T-cell (primary cell): ENCODE measurements around the gene MYO5C. TPM values are rescaled to one million over a fixed set of nuclear protein-coding genes. Genes with fewer than 3 reads are reported as not detected.

Experiments used
- ATAC-seq, 4 experiments: fragments of 200-7000 bp in 3 of 4; fragments of 150-1000 bp in 1 of 4; cut with Tn5 transposase; replicated peaks in 1 of 4; 1 replicate in 3 of 4; 2 replicates in 1 of 4; pipeline ENCODE4 v1.10.0; 2021; ENCODE audit warnings: moderate library complexity in 3 of 4, mild to moderate bottlenecking in 2 of 4, moderate number of reproducible peaks in 1 of 4
- CTCF ChIA-PET, 2 donors: fragments of 300-600 bp; sonication (Branson Sonifier 250); formaldehyde crosslinking; loops; one replicate each; lab custom pipeline; 2022; ENCODE audit warnings: antibody characterized with exemption in 2 of 2; lab: Charles Lee
- POLR2A ChIA-PET, 2 donors: fragments of 300-600 bp; sonication (Branson Sonifier 250); formaldehyde crosslinking; loops; one replicate each; lab custom pipeline; 2022; ENCODE audit warnings: antibody characterized with exemption in 2 of 2; lab: Charles Lee
- DNase-seq, 35 experiments: peaks; one replicate each; pipeline versions ENCODE4 v3.0.0 to v3.0.0-alpha.2; 2013 to 2023
- H3K27ac ChIP-seq: one replicate; pipeline ENCODE4 v1.5.1; 2013; ENCODE audit warnings: low read length
- H3K27me3 ChIP-seq, 2 experiments: replicated peaks in 1 of 2; 1 replicate in 1 of 2; 2 replicates in 1 of 2; pipeline versions ENCODE4 v1.6.1 to v1.7.0; 2013; ENCODE audit warnings: low read length in 1 of 2, mixed read lengths in 1 of 2; ENCODE audit not compliant: control insufficient read depth in 2 of 2, insufficient read depth in 2 of 2; ENCODE audit errors: extremely low read depth in 1 of 2
- H3K36me3 ChIP-seq, 2 donors: 1 replicate in 1 of 2; 2 replicates in 1 of 2; pipeline versions ENCODE4 v1.6.1 to v1.7.0; 2013; ENCODE audit warnings: low read length in 1 of 2; ENCODE audit not compliant: control insufficient read depth in 2 of 2, insufficient read depth in 1 of 2; ENCODE audit errors: extremely low read depth in 1 of 2
- H3K4me1 ChIP-seq, 2 experiments: 1 replicate in 1 of 2; 2 replicates in 1 of 2; pipeline versions ENCODE4 v1.6.1 to v1.7.0; 2013; ENCODE audit warnings: low read length in 2 of 2, mixed read lengths in 1 of 2; ENCODE audit not compliant: insufficient read depth in 2 of 2, control insufficient read depth in 1 of 2; ENCODE audit errors: extremely low read depth in 1 of 2
- H3K4me3 ChIP-seq, 2 donors: 1 replicate in 1 of 2; 2 replicates in 1 of 2; pipeline versions ENCODE4 v1.5.1 to v1.7.0; 2013; ENCODE audit warnings: mild to moderate bottlenecking in 2 of 2, low read length in 1 of 2, moderate library complexity in 1 of 2; ENCODE audit not compliant: control insufficient read depth in 1 of 2; ENCODE audit errors: extremely low read depth in 1 of 2
- H3K9me3 ChIP-seq: 2 replicates; pipeline ENCODE4 v1.7.0; 2013
- H3K27ac Mint-ChIP-seq, 2 donors: one replicate each; pipeline ENCODE4 v1.8.0; 2020 to 2021; ENCODE audit warnings: mild to moderate bottlenecking in 2 of 2, mixed read lengths in 2 of 2
- H3K27me3 Mint-ChIP-seq, 2 donors: one replicate each; pipeline ENCODE4 v1.8.0; 2021 to 2022; ENCODE audit warnings: mixed read lengths in 2 of 2
- H3K36me3 Mint-ChIP-seq: one replicate; pipeline ENCODE4 v1.8.0; 2021; ENCODE audit warnings: mixed read lengths
- H3K4me1 Mint-ChIP-seq, 3 donors: one replicate each; pipeline ENCODE4 v1.8.0; 2020 to 2022; ENCODE audit warnings: mixed read lengths in 3 of 3, mild to moderate bottlenecking in 1 of 3
- H3K4me3 Mint-ChIP-seq, 3 donors: one replicate each; pipeline ENCODE4 v1.8.0; 2020 to 2022; ENCODE audit warnings: mild to moderate bottlenecking in 3 of 3, mixed read lengths in 3 of 3, moderate library complexity in 3 of 3
- H3K9me3 Mint-ChIP-seq, 3 donors: one replicate each; pipeline ENCODE4 v1.8.0; 2020 to 2022; ENCODE audit warnings: mixed read lengths in 3 of 3
- WGBS: methylation state at CpG from one replicate; pipeline ENCODE4 v1.1.5; 2013; ENCODE audit warnings: missing lambda C conversion rate; ENCODE audit not compliant: insufficient coverage; 5-methylcytosine and 5-hydroxymethylcytosine counted together
- total RNA-seq, 35 experiments: library from RNA in 6 of 35; stranded (reverse) in 6 of 35; fragments of 120-200 nt in 1 of 35; gene quantifications; one replicate each; pipeline versions ENCODE4 v1.2.1 to v1.2.4 and lab custom pipeline; 2013 to 2026

Gene MYO5C
- total RNA-seq, 5 donors from 2014 or later (not counting 1 experiment from before 2014, with no cell fraction given): 0.33 to 0.73 (median 0.53) TPM

- Histone ChIP-seq H3K27ac (no peak overlapping the region), H3K36me3 (no peaks in the 10 kb centered on the region), H3K4me1 (no peaks in the 10 kb centered on the region), H3K9me3 (no peaks in the 10 kb centered on the region), H3K4me3 (no peak overlapping the region), H3K27me3 (no peaks in the 10 kb centered on the region)
- ATAC-seq (no peak), DNase-seq (no peak)
- ChIA-PET CTCF (interaction anchor here in 1 of 2 donors (0.6 kb wide), 1 partner anchor 326 kb away, joined by 6 read pairs; no protein-coding TSS in a partner anchor), POLR2A (no interaction called here)
- H3K27me3 Mint-ChIP-seq: no peaks in the 10 kb centered on the region
- H3K4me3 Mint-ChIP-seq: no peak overlapping the region
- H3K27ac Mint-ChIP-seq: no peak overlapping the region
- H3K4me1 Mint-ChIP-seq: no peaks in the 10 kb centered on the region
- no CpG with 5 or more reads among the region's 3 CpGs for WGBS
- no peaks in the 10 kb centered on the region for H3K9me3 Mint-ChIP-seq
- no peaks in the 10 kb centered on the region for H3K36me3 Mint-ChIP-seq
Measured at GRCh38 chr15:52196891-52197290, 98.7 kb downstream of the MYO5C start.

- Mint-ChIP-seq H3K4me3 (no peak overlapping the region), H3K4me1 (no peaks in the 10 kb centered on the region), H3K27ac (no peak overlapping the region), H3K9me3 (no peaks in the 10 kb centered on the region), H3K36me3 (no peaks in the 10 kb centered on the region), H3K27me3 (no peaks in the 10 kb centered on the region)
- ChIA-PET POLR2A (interaction anchor here in 1 of 2 donors (0.6 kb wide), 1 partner anchor 17 kb away, joined by 5 read pairs; no protein-coding TSS in a partner anchor), CTCF (interaction anchor here in 1 of 2 donors (1.0 to 1.3 kb wide), 2 partner anchors 15 kb away, joined by 3 to 6 read pairs; no protein-coding TSS in a partner anchor)
- H3K27ac ChIP-seq: no peak overlapping the region
- ATAC-seq: no peak
- H3K27me3 ChIP-seq: no peaks in the 10 kb centered on the region
- H3K4me1 ChIP-seq: no peaks in the 10 kb centered on the region
- no peak for DNase-seq
- WGBS: no CpG with 5 or more reads among the region's 1 CpG
- no peaks in the 10 kb centered on the region for H3K36me3 ChIP-seq
- no peak overlapping the region for H3K4me3 ChIP-seq
- H3K9me3 ChIP-seq: no peaks in the 10 kb centered on the region
Measured at GRCh38 chr15:52193791-52194190, 101.8 kb downstream of the MYO5C start.

GRCh38 chr15:52193321-52193720, 102.3 kb downstream of the MYO5C start:
- Mint-ChIP-seq H3K27me3 (no peaks in the 10 kb centered on the region), H3K4me3 (no peak overlapping the region), H3K4me1 (no peaks in the 10 kb centered on the region), H3K27ac (no peak overlapping the region), H3K36me3 (no peaks in the 10 kb centered on the region), H3K9me3 (no peaks in the 10 kb centered on the region)
- Histone ChIP-seq H3K27me3 (no peaks in the 10 kb centered on the region), H3K27ac (no peak overlapping the region), H3K4me1 (no peaks in the 10 kb centered on the region), H3K36me3 (no peaks in the 10 kb centered on the region), H3K9me3 (no peaks in the 10 kb centered on the region), H3K4me3 (no peak overlapping the region)
- ChIA-PET POLR2A (no interaction called here), CTCF (interaction anchor here in 1 of 2 donors (1.0 kb wide), 1 partner anchor 15 kb away, joined by 3 read pairs; no protein-coding TSS in a partner anchor)
- no peak for DNase-seq
- no peak for ATAC-seq
- 67% methylated on average over 1 of the region's 4 CpGs for WGBS

DNA sequence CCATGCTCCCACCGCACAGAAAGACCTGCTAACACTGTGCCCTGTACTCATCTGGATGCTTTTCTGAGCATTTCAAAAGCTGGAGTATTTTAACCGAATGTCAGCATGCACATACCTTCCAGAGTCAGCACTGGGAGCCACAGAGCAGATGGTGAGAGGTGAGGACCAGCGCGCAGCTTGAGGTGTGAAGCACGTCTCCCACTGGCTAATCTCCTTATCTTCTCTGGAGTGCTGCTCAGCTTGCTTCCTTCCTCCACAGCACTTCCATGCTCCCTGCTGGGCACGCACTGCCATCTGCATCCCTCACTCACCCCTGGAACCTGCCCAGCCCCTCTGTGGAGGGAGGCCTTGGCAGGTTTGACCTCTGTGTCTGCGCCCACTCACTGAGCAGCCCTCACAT, 104.4 kb downstream of the MYO5C start, which contains the start of gene GNB5:
Gene GNB5 (minus strand): TSS at position 186 of the 400 bp plus-strand sequence. CDS start 6,716 bp downstream, outside the sequence.
- 77% methylated on average over 4 of the region's 7 CpGs for WGBS
- DNase-seq: no peak
- POLR2A ChIA-PET: interaction anchor here in 1 of 2 donors (0.5 kb wide), 1 partner anchor 170 kb away, joined by 3 read pairs; no protein-coding TSS in a partner anchor
- Histone ChIP-seq H3K27ac (no peak within 1 kb of the TSS), H3K36me3 (no peaks in the 10 kb centered on the region), H3K4me1 (no peaks in the 10 kb centered on the region), H3K27me3 (no peaks in the 10 kb centered on the region), H3K9me3 (no peaks in the 10 kb centered on the region), H3K4me3 (no peak within 1 kb of the TSS)
- Mint-ChIP-seq H3K4me3 (no peak within 1 kb of the TSS), H3K4me1 (no peaks in the 10 kb centered on the region), H3K36me3 (no peaks in the 10 kb centered on the region), H3K9me3 (no peaks in the 10 kb centered on the region), H3K27ac (no peak within 1 kb of the TSS), H3K27me3 (no peaks in the 10 kb centered on the region)
- no peak for ATAC-seq
- CTCF ChIA-PET: interaction anchor here in 1 of 2 donors (0.6 kb wide), 1 partner anchor 23 kb away, joined by 5 read pairs; no protein-coding TSS in a partner anchor

DNA sequence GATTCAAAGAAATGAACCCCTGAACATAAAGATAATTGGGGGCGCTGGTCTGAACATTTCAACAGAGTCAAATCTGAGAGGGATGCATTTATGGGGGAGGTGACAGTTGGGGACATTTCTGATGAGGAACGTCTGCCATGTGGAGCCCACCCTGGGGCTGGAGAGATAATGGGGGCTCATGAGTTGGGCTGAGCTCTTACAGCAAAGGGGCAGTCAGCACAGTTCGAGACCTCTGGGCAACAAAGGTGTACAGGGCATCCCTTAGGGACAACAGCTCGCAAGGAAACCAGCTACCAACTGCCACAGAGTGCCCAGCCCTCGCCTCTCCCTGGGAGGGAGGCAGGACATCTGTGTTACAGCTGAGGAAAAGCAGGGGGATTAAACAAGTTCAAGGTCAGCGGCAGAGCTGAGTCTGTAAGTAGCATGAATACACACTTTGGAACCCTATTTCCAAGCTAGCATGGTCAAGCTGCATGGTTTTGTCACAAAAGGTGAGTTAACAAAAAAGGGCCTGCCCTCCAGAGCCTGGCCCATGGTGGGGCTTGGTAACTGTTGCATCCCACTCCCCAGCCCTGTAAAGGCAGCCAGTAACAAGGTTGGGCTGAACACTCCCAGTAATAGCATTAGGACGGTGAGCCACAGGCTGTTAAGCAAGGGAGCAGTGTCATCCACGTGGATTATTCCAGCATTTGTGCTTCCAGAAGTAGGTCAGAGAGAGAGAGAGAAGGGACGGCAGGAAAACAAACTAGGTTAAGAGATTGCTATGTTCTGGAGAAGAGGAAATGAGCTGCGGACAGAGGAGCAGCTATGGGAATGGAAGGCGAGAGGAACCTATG, 108.7 kb downstream of the MYO5C start:
- H3K4me1 ChIP-seq: no peaks in the 10 kb centered on the region
- WGBS: 85% methylated on average over 8 of the region's 11 CpGs
- peaks cover 0 to 5% (median 5%) of the 10 kb centered on the region in 3 donors for H3K4me1 Mint-ChIP-seq
- no peak for DNase-seq
- CTCF ChIA-PET: interaction anchor here in 1 of 2 donors (0.6 kb wide), 1 partner anchor 1927 kb away, joined by 5 read pairs; no protein-coding TSS in a partner anchor
- no peak overlapping the region for H3K27ac ChIP-seq
- POLR2A ChIA-PET: no interaction called here
- H3K27me3 Mint-ChIP-seq: no peaks in the 10 kb centered on the region
- no peak overlapping the region for H3K27ac Mint-ChIP-seq
- H3K27me3 ChIP-seq: no peaks in the 10 kb centered on the region
- no peak for ATAC-seq
- H3K9me3 Mint-ChIP-seq: no peaks in the 10 kb centered on the region
- no peak overlapping the region for H3K4me3 Mint-ChIP-seq
- no peaks in the 10 kb centered on the region for H3K9me3 ChIP-seq
- no peaks in the 10 kb centered on the region for H3K36me3 Mint-ChIP-seq
- no peak overlapping the region for H3K4me3 ChIP-seq
- H3K36me3 ChIP-seq: no peaks in the 10 kb centered on the region

DNA sequence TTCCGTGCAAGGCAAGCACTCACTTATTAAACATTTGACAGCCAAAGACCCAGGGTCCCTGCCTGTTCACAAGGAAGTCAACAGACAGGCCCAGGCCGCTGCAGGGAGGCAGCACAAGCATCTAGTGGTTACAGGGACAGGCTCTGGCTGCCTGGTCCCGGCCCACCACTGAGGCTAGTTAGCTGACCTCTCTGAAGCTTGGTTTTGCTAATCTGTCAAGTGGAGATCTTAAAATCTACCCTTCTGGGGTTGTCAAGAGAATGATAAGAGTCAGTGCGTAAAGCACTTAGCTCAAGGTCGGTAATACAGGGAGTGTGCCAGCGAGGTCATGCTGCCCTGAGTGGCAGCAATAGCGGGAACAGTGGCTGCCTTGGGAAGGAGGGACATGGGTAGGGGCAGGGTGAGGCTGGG, 110.4 kb downstream of the MYO5C start:
- H3K9me3 ChIP-seq: no peaks in the 10 kb centered on the region
- POLR2A ChIA-PET: interaction anchor here in 1 of 2 donors (0.6 kb wide), 1 partner anchor 128 kb away, joined by 3 read pairs; no protein-coding TSS in a partner anchor

More for the DNA sequence above, 110.4 kb downstream of the MYO5C start:
- Histone ChIP-seq H3K27me3 (no peaks in the 10 kb centered on the region), H3K27ac (no peak overlapping the region), H3K4me1 (peaks cover 0 to 8% of the 10 kb centered on the region in 2 experiments), H3K36me3 (no peaks in the 10 kb centered on the region), H3K4me3 (no peak overlapping the region)
- Mint-ChIP-seq H3K27ac (no peak overlapping the region), H3K4me3 (no peak overlapping the region), H3K36me3 (no peaks in the 10 kb centered on the region), H3K27me3 (no peaks in the 10 kb centered on the region), H3K4me1 (peaks cover 12 to 17% (median 12%) of the 10 kb centered on the region in 3 donors), H3K9me3 (no peaks in the 10 kb centered on the region)
- CTCF ChIA-PET: interaction anchor here in 1 of 2 donors (0.9 kb wide), 1 partner anchor 23 kb away, joined by 6 read pairs; no protein-coding TSS in a partner anchor
- 97% methylated on average over 6 of the region's 7 CpGs for WGBS
- DNase-seq (no peak), ATAC-seq (no peak)
